HG03060 (cell line): Measurements from ENCODE around the gene NDUFS4.
"Not testable (repeated sequence)": the region's sequence is repeated elsewhere in the genome, so short reads cannot be mapped to it uniquely, and the experiment has no call there.

Source experiments
- ATAC-seq: cut with Tn5 transposase; IDR thresholded peaks from one replicate; pipeline ENCODE4 v1.9.1; 2021; ENCODE audit warnings: low read depth, moderate number of reproducible peaks; ENCODE audit not compliant: unreplicated experiment

The NDUFS4 gene

GRCh38 chr5:53645078-53645477 is 84.6 kb downstream of the NDUFS4 start:
- ATAC-seq, result no peak

- ATAC-seq, result no peak
Measured at GRCh38 chr5:53649352-53649751, 88.9 kb downstream of the NDUFS4 start.

GRCh38 chr5:53660573-53660972 is 100.1 kb downstream of the NDUFS4 start:
- not testable (repeated sequence) for ATAC-seq

- not testable (repeated sequence) for ATAC-seq
Measured at GRCh38 chr5:53665313-53665712, 104.9 kb downstream of the NDUFS4 start.

GRCh38 chr5:53667621-53668020 is 107.2 kb downstream of the NDUFS4 start:
- ATAC-seq, result no peak

GRCh38 chr5:53671447-53671846 is 111.0 kb downstream of the NDUFS4 start:
- ATAC-seq, result no peak

- ATAC-seq, result no peak
Measured at GRCh38 chr5:53674121-53674520, 113.7 kb downstream of the NDUFS4 start.

- ATAC-seq, result no peak
Measured at GRCh38 chr5:53677632-53678031, 117.2 kb downstream of the NDUFS4 start.

- no peak for ATAC-seq
Measured at GRCh38 chr5:53678981-53679660, 118.7 kb downstream of the NDUFS4 start.

GRCh38 chr5:53681079-53681478 is 120.6 kb downstream of the NDUFS4 start:
- no peak for ATAC-seq

GRCh38 chr5:53691014-53691413 is 130.6 kb downstream of the NDUFS4 start:
- no peak for ATAC-seq

- ATAC-seq, result no peak
Measured at GRCh38 chr5:53694520-53695022, 134.1 kb downstream of the NDUFS4 start.

GRCh38 chr5:53710405-53710804 is 150.0 kb downstream of the NDUFS4 start:
- ATAC-seq, result not testable (repeated sequence)

GRCh38 chr5:53712327-53712726 is 151.9 kb downstream of the NDUFS4 start:
- no peak for ATAC-seq

GRCh38 chr5:53713978-53714666 is 153.7 kb downstream of the NDUFS4 start:
- no peak for ATAC-seq

- ATAC-seq, result no peak
Measured at GRCh38 chr5:53714667-53715010, 154.2 kb downstream of the NDUFS4 start.

- ATAC-seq, result no peak
Measured at GRCh38 chr5:53726121-53726520, 165.7 kb downstream of the NDUFS4 start.

- ATAC-seq, result no peak
Measured at GRCh38 chr5:53730943-53731342, 170.5 kb downstream of the NDUFS4 start.
